ENCODE results near the gene PHIP. TPM values are rescaled to one million over a fixed set of nuclear protein-coding genes. Genes with fewer than 3 reads are reported as not detected.

Gene PHIP
- total and polyA plus RNA-seq, 9 of the 15 experiments (the other 6 are each of a cell fraction or from before 2014, with no cell fraction given), result 8.1 to 36.3 (median 16.5) TPM

GRCh38 chr6:79076782-79077641, 1.0 kb downstream of the PHIP start (continued):
- TF ChIP-seq, protein P1, sequence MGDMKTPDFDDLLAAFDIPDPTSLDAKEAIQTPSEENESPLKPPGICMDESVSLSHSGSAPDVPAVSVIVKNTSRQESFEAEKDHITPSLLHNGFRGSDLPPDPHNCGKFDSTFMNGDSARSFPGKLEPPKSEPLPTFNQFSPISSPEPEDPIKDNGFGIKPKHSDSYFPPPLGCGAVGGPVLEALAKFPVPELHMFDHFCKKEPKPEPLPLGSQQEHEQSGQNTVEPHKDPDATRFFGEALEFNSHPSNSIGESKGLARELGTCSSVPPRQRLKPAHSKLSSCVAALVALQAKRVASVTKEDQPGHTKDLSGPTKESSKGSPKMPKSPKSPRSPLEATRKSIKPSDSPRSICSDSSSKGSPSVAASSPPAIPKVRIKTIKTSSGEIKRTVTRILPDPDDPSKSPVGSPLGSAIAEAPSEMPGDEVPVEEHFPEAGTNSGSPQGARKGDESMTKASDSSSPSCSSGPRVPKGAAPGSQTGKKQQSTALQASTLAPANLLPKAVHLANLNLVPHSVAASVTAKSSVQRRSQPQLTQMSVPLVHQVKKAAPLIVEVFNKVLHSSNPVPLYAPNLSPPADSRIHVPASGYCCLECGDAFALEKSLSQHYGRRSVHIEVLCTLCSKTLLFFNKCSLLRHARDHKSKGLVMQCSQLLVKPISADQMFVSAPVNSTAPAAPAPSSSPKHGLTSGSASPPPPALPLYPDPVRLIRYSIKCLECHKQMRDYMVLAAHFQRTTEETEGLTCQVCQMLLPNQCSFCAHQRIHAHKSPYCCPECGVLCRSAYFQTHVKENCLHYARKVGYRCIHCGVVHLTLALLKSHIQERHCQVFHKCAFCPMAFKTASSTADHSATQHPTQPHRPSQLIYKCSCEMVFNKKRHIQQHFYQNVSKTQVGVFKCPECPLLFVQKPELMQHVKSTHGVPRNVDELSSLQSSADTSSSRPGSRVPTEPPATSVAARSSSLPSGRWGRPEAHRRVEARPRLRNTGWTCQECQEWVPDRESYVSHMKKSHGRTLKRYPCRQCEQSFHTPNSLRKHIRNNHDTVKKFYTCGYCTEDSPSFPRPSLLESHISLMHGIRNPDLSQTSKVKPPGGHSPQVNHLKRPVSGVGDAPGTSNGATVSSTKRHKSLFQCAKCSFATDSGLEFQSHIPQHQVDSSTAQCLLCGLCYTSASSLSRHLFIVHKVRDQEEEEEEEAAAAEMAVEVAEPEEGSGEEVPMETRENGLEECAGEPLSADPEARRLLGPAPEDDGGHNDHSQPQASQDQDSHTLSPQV (IDR thresholded peaks at IDR 0.05), result 0 out of 2 replicates have a peak, but pooled peaks have one; percentile 20
- TF ChIP-seq CBFA2T2 (conservative IDR thresholded peaks at IDR 0.05), result no peak
- TF ChIP-seq TSC22D4 (tag; IDR thresholded peaks at IDR 0.05), result no peak
- TF ChIP-seq TAL1 (IDR thresholded peaks at IDR 0.05), result no peak
- no peak for TF ChIP-seq ZNF77 (CRISPR knock-in tag; IDR thresholded peaks at IDR 0.05)
- TF ChIP-seq SIN3A (IDR thresholded peaks at IDR 0.05; ENCODE audit: borderline replicate concordance in 2 of 2, control insufficient read depth in 1 of 2, low read depth in 2 of 2, low read length in 2 of 2), result peak; percentile 26 to 39; a peak in 1 of 4 replicates
- TF ChIP-seq MLX (CRISPR knock-in tag; conservative IDR thresholded peaks at IDR 0.05), result no peak
- no peak for TF ChIP-seq BRF1 (IDR thresholded peaks at IDR 0.05; ENCODE audit: borderline replicate concordance, extremely low read depth, insufficient read length)
- TF ChIP-seq ELF2 (CRISPR knock-in tag; IDR thresholded peaks at IDR 0.05), result no peak
- no peak for TF ChIP-seq E2F5 (CRISPR knock-in tag; IDR thresholded peaks at IDR 0.05)
- TF ChIP-seq, protein P2, sequence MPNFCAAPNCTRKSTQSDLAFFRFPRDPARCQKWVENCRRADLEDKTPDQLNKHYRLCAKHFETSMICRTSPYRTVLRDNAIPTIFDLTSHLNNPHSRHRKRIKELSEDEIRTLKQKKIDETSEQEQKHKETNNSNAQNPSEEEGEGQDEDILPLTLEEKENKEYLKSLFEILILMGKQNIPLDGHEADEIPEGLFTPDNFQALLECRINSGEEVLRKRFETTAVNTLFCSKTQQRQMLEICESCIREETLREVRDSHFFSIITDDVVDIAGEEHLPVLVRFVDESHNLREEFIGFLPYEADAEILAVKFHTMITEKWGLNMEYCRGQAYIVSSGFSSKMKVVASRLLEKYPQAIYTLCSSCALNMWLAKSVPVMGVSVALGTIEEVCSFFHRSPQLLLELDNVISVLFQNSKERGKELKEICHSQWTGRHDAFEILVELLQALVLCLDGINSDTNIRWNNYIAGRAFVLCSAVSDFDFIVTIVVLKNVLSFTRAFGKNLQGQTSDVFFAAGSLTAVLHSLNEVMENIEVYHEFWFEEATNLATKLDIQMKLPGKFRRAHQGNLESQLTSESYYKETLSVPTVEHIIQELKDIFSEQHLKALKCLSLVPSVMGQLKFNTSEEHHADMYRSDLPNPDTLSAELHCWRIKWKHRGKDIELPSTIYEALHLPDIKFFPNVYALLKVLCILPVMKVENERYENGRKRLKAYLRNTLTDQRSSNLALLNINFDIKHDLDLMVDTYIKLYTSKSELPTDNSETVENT (CRISPR knock-in tag; IDR thresholded peaks at IDR 0.05), result peak; percentile 88
- no peak for TF ChIP-seq IRF9 (tag; IDR thresholded peaks at IDR 0.05)
- no peak for TF ChIP-seq THAP7 (CRISPR knock-in tag; IDR thresholded peaks at IDR 0.05)
- TF ChIP-seq MTF1 (CRISPR knock-in tag; IDR thresholded peaks at IDR 0.05; ENCODE audit: borderline replicate concordance), result no peak
- TF ChIP-seq ZC3H11A (IDR thresholded peaks at IDR 0.05; ENCODE audit: low read depth, low read length), result no peak
- TF ChIP-seq HDAC3 (IDR thresholded peaks at IDR 0.05; ENCODE audit: borderline replicate concordance, partially characterized antibody), result no peak

All from K562 (cell line).